GM12892 (cell line): ENCODE measurements around the gene DYNC1H1.

Experiments used
- POLR2A ChIP-seq: IDR thresholded peaks from 2 replicates; pipeline ENCODE4 v1.6.1; 2011; ENCODE audit warnings: low read depth, low read length, control low read depth
- POLR2AphosphoS5 ChIP-seq: IDR thresholded peaks from 2 replicates; pipeline ENCODE4 v1.6.1; 2011; ENCODE audit warnings: low read depth, low read length, control low read depth
- TAF1 ChIP-seq: IDR thresholded peaks from 2 replicates; pipeline ENCODE4 v1.6.1; 2011; ENCODE audit warnings: low read depth, mild to moderate bottlenecking, control low read depth, low read length, borderline replicate concordance

- no peak for TF ChIP-seq POLR2A
- no peak for TF ChIP-seq POLR2AphosphoS5
- TF ChIP-seq TAF1, result no peak
These were observed 99.5 kb downstream of the DYNC1H1 start for GRCh38 chr14:102063808-102064429.
